ENCODE measurements around the gene SIGLEC5.

- no peak for TF ChIP-seq EP300 (IDR thresholded peaks at IDR 0.05; ENCODE audit: borderline replicate concordance in 1 of 2, low read depth in 1 of 2, low read length in 1 of 2)
- no peak for TF ChIP-seq RCOR1 (IDR thresholded peaks at IDR 0.05; ENCODE audit: low read length)
- no peak for TF ChIP-seq POLR2AphosphoS5 (IDR thresholded peaks at IDR 0.05; ENCODE audit: low read depth, low read length)
These were observed 43.4 kb downstream of the SIGLEC5 start for GRCh38 chr19:51586799-51587198.
